ENCODE results near the gene SCLT1. TPM values are rescaled to one million over a fixed set of nuclear protein-coding genes. Genes with fewer than 3 reads are reported as not detected.

SCLT1 gene
- polyA plus RNA-seq, 1 experiment, result 3.1 TPM

GRCh38 chr4:128861856-128862518 lies 231.4 kb downstream of the SCLT1 start:
- DNase-seq (ENCODE audit: low read depth), result no peak
- POLR2A ChIA-PET, result no interaction called here
- Histone ChIP-seq H3K27me3 (ENCODE audit: control insufficient read depth, insufficient read depth, low read length) (no peaks in the 10 kb centered on the region), H3K4me3 (ENCODE audit: low read depth, low read length) (no peak overlapping the region), H3K36me3 (ENCODE audit: control insufficient read depth, insufficient read depth, low read length) (peaks cover 18% of the 10 kb centered on the region)
- CTCF ChIA-PET, result interaction anchor here (0.7 to 1.5 kb wide), 5 partner anchors 14 to 408 kb away, joined by 3 to 7 read pairs (median 3); no protein-coding TSS in a partner anchor
- no peak for TF ChIP-seq CTCF (IDR thresholded peaks at IDR 0.05; ENCODE audit: insufficient read depth, low read depth, low read length)

- Histone ChIP-seq H3K4me3 (ENCODE audit: low read depth, low read length) (no peak overlapping the region), H3K27me3 (ENCODE audit: control insufficient read depth, insufficient read depth, low read length) (no peaks in the 10 kb centered on the region), H3K36me3 (ENCODE audit: control insufficient read depth, insufficient read depth, low read length) (peaks cover 25% of the 10 kb centered on the region)
- no peak for TF ChIP-seq CTCF (IDR thresholded peaks at IDR 0.05; ENCODE audit: insufficient read depth, low read depth, low read length)
- CTCF ChIA-PET, result interaction anchor here (0.5 kb wide), 1 partner anchor 419 kb away, joined by 3 read pairs; no protein-coding TSS in a partner anchor
- POLR2A ChIA-PET, result interaction anchor here (0.6 kb wide), 1 partner anchor 12 kb away, joined by 3 read pairs; no protein-coding TSS in a partner anchor
- no peak for DNase-seq (ENCODE audit: low read depth)
Measured at GRCh38 chr4:128859887-128860677, 233.3 kb downstream of the SCLT1 start.

GRCh38 chr4:128858879-128859671 lies 234.3 kb downstream of the SCLT1 start:
- CTCF ChIA-PET, result interaction anchor here (0.7 to 1.5 kb wide), 2 partner anchors 35 to 260 kb away, joined by 3 to 4 read pairs; no protein-coding TSS in a partner anchor
- peak; percentile 57 for DNase-seq (ENCODE audit: low read depth)
- H3K4me3 ChIP-seq (ENCODE audit: low read depth, low read length), result no peak overlapping the region
- peaks cover 25% of the 10 kb centered on the region for H3K36me3 ChIP-seq (ENCODE audit: control insufficient read depth, insufficient read depth, low read length)
- no peak for TF ChIP-seq CTCF (IDR thresholded peaks at IDR 0.05; ENCODE audit: insufficient read depth, low read depth, low read length)
- POLR2A ChIA-PET, result interaction anchor here (0.6 to 0.7 kb wide), 3 partner anchors 13 to 409 kb away, joined by 3 to 6 read pairs (median 4); no protein-coding TSS in a partner anchor
- no peaks in the 10 kb centered on the region for H3K27me3 ChIP-seq (ENCODE audit: control insufficient read depth, insufficient read depth, low read length)

- peaks cover 19% of the 10 kb centered on the region for H3K36me3 ChIP-seq (ENCODE audit: control insufficient read depth, insufficient read depth, low read length)
- POLR2A ChIA-PET, result no interaction called here
- no peak for TF ChIP-seq CTCF (IDR thresholded peaks at IDR 0.05; ENCODE audit: insufficient read depth, low read depth, low read length)
- CTCF ChIA-PET, result interaction anchor here (0.6 to 1.2 kb wide), 4 partner anchors 17 to 407 kb away, joined by 3 read pairs; no protein-coding TSS in a partner anchor
- DNase-seq (ENCODE audit: low read depth), result no peak
- H3K4me3 ChIP-seq (ENCODE audit: low read depth, low read length), result no peak overlapping the region
- H3K27me3 ChIP-seq (ENCODE audit: control insufficient read depth, insufficient read depth, low read length), result no peaks in the 10 kb centered on the region
Measured at GRCh38 chr4:128856246-128856645, 237.1 kb downstream of the SCLT1 start.
